LNCaP clone FGC (cell line): ENCODE results near the gene FOXA1.

Experiments used
- DNase-seq: peaks from one replicate; pipeline ENCODE4 v3.0.0-alpha.2; 2011; ENCODE audit warnings: low read depth
- H3K4me3 ChIP-seq: 2 replicates; pipeline ENCODE4 v1.5.1; 2011; ENCODE audit warnings: mild to moderate bottlenecking, low read depth, low read length, control low read depth
- TF ChIP-seq, protein P1 (sequence below): IDR thresholded peaks from 2 replicates; pipeline ENCODE4 v1.5.1; 2012; ENCODE audit warnings: mild to moderate bottlenecking; ENCODE audit not compliant: control insufficient read depth, insufficient read depth; ENCODE audit errors: extremely low read depth

The FOXA1 gene

DNA sequence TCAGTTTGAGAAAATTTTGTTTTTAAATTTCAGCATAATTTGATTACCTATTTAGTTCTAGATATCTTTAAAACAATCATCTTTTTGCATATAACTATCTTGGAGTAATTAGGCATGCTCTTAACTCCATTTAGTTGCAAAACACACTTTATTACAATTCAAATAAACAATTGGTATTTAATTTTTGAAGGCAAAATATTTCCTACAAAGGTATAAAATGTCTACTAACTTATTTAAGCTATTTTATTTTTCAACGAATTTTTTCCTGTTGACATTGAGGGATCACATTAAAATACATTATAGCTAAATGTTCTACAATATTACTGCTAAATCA lies 8.3 kb downstream of the FOXA1 start:
- no peak for DNase-seq
- no peak overlapping the region for H3K4me3 ChIP-seq
- TF ChIP-seq, protein P1, sequence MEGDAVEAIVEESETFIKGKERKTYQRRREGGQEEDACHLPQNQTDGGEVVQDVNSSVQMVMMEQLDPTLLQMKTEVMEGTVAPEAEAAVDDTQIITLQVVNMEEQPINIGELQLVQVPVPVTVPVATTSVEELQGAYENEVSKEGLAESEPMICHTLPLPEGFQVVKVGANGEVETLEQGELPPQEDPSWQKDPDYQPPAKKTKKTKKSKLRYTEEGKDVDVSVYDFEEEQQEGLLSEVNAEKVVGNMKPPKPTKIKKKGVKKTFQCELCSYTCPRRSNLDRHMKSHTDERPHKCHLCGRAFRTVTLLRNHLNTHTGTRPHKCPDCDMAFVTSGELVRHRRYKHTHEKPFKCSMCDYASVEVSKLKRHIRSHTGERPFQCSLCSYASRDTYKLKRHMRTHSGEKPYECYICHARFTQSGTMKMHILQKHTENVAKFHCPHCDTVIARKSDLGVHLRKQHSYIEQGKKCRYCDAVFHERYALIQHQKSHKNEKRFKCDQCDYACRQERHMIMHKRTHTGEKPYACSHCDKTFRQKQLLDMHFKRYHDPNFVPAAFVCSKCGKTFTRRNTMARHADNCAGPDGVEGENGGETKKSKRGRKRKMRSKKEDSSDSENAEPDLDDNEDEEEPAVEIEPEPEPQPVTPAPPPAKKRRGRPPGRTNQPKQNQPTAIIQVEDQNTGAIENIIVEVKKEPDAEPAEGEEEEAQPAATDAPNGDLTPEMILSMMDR: no peak

DNA sequence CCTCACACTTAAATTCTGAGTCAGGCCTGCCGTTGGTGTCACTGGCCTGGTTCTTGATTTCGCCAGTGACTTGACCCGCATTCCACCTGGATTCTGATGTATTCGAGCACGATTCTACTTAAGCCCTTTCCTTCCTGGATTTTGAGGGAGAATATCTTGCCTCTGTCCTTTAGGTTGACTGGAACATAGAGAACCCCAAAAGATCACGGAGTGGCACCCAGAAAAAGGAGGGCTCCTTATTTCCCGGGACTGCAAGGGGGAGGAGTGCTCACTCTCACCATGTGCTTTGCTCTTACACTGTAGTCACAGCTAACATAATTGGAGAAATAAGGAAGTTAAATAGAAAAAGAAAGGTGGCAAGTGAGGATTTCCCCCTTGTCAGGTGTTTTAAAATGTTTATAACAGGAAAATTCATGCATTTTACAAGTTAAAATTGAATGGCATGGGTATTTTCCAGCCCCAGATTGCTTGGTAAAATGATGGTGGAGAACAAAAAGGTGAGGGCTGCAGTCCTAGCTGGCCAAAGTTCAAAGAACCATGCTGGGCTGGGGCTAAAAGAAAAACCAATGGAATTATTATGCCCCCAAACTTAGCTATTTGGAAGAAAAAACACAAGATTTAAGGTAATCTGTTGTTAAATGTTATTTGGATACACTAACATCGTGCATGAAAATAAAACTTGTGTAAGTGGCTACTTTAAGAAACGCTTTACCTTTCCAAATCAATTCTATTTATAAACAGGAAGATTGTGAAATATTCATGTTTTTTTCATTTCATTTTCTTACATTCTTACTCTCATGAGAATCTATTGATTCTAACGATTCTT lies 8.9 kb downstream of the FOXA1 start:
- TF ChIP-seq, protein P1: no peak
- no peak overlapping the region for H3K4me3 ChIP-seq
- DNase-seq: no peak

DNA sequence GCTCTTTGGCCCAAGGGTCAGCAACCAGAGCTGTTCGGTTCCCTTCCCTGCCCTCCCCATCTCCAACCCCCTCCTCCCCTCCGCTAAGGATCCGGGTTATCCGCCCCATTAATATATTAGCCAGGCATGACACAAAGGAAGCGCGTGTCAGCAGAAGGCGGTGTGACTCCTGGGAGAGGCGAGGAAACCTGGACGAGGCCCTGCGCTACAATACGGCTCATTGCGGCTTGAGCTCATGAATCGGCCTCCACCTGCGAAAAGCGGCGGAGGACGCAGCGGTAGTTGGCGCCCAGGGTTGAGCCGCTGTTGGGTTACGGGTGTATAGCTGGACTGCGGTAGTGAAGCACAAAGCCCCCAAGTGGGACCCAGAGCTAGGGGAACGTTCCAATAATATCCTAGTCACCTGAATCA lies 9.9 kb downstream of the FOXA1 start:
- no peak overlapping the region for H3K4me3 ChIP-seq
- no peak for DNase-seq
- TF ChIP-seq, protein P1: no peak

DNA sequence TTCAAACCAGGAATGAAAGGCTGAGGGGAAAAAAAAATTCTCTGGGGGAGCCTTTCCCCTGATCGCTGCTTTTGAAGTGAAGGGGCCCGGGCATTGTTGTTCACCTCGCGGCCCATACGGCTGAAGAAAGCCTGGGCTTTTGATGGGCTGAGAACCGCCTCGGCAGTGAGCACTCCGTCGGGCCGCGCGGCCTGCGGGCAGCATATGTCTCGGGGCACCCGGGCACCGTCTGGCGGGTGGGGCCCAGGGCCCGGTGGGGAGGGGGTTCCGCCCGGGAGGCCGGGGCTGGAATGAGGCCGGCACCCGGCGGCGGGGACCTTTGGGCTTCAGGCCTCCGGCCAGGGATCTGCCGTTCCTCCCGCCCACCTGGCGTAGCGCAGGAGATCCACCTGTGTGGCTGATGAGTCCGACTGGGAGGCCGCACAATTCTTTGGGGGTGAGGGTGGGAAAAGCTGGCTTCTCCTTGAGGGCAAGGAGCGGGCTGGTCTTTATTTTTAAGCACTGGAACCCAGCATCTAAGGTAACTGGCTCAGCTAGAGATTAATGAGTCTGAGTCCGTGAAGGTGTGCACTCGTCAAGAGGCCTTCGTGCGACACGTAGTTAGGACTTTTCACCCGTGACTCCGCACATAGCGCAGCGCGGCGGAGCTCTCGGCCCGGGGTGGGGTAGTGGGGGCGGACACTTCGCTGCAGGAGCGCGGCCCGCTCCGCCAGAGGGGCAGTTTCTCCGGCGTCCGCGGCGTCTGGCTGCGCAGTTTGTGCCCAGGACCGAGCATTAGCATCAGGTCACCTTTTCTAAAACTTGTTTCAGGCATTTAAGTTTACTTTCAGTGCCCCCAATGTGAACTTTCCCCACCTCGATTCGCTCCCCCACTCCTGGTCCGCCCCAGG lies 10.6 kb downstream of the FOXA1 start:
- no peak overlapping the region for H3K4me3 ChIP-seq
- TF ChIP-seq, protein P1: no peak

DNA sequence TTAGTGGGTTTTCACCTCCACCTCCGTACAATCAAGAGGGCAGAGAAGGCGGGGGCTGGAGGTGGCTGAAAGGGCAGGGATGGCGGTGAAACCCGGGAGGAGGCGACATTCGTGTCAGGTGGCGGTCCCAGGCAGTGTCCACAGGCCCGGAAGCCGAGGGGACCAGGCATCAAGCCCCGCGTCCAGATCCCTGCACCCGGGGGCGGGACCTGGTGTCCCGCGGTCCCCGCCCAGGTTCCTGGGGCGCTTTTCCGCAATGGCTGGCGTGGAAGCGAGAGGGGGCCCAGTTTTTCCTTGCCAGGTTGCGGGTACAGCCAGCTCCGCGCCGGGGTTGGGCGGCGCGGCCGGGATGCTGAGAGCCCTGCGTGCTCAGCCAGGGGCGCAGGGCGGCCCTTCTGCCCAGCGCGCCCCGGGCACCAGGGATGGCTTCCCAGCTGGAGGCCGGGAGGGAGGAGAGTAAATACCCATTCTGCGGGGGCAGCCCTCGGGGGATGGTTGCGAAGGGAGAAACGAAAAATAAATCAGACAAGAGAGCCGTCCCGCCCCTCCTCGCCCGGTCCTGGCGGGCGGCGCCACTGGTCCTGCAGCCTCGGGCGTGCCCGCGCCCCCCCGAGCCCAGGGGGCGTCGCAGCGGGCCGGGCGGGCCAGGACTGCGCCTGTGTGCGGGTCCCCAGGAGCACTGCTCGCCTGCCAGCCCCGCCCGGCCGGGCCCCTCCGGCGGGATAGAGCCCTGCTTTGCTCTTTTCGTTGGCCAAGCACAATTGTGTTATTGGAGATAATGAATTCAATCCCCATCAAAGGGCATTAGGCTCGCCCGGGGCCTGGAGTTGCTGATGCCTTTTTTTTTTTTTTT lies 11.5 kb downstream of the FOXA1 start:
- H3K4me3 ChIP-seq: no peak overlapping the region
- DNase-seq: no peak
- TF ChIP-seq, protein P1: no peak

More for the DNA sequence above, 10.6 kb downstream of the FOXA1 start:
- no peak for DNase-seq

DNA sequence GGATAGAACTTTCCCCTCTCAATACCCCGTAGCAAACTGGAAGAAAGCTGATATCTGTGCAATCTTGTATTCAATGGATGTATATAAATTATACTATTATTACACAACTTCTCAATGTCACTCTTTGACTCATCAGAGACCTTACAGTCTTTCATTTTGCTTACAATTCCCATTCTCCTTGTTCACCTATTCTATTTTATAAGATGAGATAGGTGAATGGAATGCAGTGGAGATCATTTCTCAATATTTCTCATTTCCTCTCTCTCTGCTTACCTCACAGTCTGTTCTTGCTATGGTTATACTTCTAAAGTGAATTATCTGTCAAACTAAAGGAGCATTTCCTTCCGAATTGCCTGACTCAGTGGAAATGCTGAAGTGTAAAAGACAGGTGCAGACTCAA lies 14.9 kb downstream of the FOXA1 start:
- no peak overlapping the region for H3K4me3 ChIP-seq
- no peak for DNase-seq
- TF ChIP-seq, protein P1: no peak
